ENCODE results near the gene MS4A15. TPM values are rescaled to one million over a fixed set of nuclear protein-coding genes. Genes with fewer than 3 reads are reported as not detected.
"Not testable (repeated sequence)": the region's sequence is repeated elsewhere in the genome, so short reads cannot be mapped to it uniquely, and the experiment has no call there.

The MS4A15 gene
- total RNA-seq, 1 donor from 2014 or later: not detected

DNA sequence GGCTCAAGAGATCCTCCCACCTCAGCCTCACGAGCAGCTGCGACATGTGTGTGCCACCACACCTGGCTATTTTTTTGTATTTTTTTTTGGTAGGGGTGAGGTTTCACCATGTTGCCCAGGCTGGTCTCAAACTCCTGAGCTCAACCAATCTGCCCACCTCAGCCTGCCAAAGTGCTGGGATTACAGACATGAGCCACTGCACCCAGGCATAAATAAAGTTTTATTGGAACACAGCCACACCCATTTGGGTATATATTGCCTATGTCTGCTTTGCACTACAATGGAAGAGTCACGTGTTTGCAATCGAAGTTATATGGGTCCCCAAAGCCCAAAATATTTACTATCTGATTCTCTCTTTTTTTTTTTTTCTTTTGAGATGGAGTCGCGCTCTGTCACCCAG is 1.8 kb upstream of the MS4A15 start:
- no peak for DNase-seq (ENCODE audit: low read depth)

DNA sequence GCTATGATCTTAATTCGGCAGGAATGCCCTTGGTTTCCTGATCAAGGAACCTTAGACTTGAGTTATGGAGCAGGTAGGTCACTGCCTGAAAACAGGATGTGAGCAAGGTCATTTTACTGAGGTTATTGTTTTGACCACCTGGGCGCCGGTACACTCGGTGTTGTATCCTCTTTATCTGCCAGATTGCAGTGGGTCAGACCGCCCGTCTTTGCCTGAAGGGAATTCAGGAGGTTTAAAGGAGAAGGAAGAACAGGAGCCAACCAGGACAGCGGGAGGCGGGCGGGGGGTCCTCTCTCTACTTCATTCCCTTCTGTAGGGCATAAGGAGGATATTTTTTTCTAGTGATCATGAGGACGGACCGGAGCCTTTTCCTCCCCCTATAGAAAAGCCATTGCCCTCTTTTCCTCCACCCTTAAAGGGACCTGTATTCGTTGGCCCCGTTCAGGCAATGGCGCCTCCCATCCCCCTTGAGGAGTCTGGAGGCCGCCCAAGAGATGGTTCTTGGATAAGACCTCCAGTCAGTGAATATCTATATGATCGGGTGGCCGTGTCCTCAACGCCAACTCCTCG is 649 bp downstream of the MS4A15 start:
- no peak for DNase-seq (ENCODE audit: low read depth)

DNA sequence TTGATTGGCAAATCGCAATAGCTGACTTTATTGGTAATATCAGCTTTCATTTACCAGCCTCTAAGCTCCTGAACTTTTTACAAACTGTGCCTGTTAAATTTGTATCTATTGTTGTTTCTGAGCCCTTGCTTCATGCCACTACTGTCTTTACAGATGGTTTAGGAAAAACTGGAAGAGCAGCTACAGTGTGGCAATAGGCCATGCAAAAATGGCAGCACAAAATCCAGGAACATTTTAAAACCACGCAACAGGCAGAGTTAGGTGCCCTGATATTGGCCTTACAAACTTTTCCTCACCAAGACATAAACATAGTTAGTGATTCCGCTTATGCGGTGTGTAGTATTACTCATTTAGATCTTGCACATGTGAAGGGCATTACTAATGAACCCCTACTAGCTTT is 2.0 kb downstream of the MS4A15 start:
- not testable (repeated sequence) for DNase-seq (ENCODE audit: low read depth)

DNA sequence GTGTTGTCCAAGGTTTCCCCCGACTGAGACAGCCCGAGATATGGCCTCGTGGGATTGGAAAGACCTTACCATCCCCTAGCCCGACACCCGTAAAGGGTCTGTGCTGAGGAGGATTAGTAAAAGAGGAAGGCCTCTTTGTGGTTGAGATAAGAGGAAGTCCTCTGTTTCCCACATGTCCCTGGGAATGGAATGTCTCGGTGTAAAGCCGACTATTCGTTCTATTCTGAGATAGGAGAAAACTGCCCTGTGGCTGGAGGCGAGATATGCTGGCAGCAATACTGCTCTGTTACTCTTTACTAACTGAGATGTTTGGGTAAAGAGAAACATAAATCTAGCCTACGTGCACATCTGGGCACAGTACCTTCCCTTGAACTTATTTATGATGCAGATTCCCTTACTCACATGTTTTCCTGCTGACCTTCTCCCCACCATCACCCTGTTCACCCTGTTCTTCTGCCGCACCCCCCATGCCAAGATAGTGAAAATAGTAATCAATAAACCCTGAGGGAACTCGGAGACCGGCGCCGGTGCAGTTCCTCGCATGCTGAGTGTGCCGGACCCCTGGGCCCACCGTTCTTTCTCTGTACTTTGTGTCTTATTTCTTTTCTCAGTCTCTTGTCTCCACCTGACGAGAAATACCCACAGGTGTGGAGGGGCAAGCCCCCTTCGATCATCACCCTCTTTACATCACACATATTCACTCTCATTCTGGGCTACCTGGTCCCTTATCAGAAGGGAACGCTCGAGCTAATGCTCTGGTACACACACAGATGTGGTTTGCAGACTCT is 3.0 kb downstream of the MS4A15 start:
- not testable (repeated sequence) for DNase-seq (ENCODE audit: low read depth)

DNA sequence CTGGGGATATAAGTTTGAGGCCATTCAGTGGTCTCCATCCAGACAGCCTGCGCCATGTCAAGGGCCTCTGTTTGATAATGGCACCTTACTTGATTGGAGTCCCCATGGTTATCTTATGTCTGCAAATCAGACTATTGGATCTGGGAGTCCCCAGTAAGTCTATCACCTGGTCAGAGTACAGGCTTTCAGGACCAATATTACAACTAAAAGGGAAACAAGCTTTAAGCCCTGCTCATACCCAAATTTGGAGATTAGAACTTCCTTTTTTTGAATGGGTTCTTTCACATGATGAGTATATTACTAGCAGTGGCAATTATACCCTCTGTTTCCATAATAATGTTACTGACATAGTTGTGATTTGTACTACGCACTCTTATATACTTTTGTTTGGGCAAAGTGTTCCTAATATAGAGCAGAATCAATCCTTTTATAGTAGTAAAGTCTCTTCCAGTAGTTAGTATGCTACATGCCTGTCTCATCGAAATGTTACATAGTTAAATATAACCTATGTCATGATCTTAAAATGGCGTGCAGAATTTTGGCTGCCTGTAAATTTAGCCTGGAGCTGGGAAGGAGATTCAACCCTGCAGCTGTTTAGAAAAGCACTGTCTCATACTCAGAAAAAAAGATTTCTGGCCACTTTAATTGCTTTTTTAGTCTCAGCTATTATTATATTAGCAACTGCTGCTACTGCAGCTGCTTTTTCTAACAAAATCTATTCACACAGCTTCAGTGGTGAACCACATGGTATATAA is 4.9 kb downstream of the MS4A15 start:
- DNase-seq (ENCODE audit: low read depth): no peak

DNA sequence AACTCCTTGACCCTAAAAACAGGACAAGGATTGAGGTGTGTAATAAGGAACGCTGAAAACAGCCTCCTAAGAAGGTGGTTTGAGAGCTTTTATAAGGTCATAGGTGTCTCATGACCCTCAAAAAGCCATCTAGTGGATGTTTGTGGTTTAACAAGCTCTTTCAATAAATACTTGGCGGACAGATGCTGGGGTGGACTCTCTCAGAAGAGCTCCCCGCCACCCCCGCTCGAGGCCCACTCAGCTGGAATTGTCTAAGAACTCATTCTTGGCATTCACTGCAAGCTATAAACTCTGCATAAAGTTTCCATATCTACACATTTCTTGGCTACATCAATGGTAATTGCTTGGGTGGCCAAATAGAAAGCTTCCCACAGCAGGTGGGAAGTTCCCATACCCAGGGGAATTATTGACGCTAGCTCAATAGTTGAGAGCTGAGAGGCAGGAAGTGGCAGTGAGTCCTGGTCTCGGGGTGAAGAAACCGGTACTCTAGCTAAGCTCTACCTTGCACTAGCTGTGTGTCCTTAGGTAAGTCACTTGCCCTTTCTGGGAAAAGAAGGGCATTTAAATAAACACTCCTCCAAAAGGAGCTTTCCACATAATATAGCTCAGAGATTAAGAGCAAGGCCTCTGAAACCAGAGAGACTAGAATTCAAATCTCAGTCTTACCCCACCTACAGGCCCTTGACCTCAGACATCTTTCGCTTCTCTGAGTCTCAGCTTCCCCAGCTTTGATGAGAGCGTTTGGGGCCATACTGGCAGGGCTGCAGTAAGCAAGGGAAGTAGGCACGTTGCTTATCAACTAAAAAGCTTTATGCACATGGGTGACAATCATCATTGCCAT is 6.4 kb downstream of the MS4A15 start:
- DNase-seq (ENCODE audit: low read depth): peak; percentile 7

DNA sequence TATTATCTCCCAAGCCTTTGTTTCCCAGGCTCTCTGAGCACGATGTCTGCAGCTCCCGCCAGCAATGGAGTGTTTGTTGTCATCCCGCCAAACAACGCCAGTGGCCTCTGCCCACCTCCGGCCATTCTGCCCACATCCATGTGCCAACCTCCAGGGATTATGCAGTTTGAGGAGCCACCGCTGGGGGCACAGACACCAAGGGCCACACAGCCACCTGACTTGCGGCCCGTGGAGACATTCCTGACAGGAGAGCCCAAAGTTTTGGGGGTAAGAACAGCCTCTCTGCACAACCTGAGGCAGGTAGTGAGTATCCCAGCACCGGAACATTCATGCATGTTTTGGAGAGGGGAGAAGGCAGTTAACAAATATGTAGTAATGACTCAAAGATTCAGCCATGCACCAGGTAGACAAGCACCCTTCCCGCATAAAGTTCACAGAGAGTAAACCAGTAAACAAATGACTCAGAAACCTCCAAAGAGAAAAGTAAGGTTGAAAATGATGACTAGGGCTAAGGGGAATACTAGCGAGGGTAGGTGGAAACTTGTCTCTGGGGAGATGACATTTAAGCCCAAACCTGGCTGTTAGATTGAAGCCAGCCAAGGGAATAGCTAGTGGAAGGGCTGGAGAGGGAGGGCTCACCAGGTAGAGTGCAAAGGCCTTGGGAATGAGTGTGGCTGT is 7.2 kb downstream of the MS4A15 start:
- DNase-seq (ENCODE audit: low read depth): no peak

DNA sequence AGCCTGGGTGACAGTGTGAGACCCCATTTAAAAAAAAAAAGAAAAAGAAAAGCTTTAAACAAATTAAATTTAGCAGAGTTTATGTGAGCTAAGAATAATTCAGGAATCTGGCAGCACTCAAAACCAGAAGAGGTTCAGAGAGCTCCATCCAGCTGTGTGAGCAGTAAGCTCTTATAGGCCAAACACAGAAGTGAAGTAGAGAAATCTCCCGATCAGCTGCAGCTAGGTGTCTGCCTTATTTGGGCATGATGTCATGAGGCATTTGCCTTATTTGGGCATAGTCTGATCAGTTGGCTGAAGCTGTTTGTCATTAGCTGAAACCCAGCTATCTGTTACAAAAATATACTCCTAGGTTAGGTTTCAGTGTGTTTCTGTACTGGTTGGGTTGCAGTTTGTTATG is 8.2 kb downstream of the MS4A15 start:
- DNase-seq (ENCODE audit: low read depth): no peak

DNA sequence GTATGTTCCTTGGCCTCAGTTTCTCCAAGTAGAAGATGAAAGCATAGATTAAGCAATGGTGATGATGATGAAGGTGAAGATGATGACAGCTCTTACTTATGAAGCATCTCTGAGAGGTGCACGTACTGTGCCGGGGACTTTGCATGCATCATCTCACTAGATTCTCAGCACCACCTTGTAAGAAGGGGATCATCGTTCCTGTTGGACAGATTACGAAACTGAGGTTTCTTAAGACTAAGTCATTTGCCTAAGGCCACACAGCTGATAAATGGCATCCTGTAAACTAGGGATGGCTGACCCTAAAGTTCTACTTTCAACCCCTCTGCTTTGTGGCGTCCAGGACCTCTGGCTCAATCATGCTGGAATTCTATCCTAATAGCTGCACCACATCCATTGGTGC is 8.7 kb downstream of the MS4A15 start:
- DNase-seq (ENCODE audit: low read depth): no peak

DNA sequence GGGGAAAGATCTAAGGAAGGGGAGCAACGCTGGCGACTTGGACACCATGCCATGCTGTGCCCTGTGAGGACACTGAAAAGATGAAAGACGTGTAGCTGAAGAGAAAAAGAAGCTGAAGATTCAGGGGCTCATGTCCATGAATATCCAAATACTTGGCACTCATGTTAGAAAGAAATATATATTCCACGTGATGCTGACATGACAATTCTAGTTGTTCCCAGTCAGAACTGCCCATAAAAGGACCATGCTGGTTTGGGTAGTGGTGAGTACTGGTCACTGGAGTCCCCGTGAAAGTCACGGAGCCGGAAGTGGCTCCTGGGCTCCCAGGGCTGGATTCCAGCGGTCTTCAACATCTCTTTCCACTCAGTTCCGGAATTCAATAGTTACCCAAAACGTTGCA is 9.9 kb downstream of the MS4A15 start:
- no peak for DNase-seq (ENCODE audit: low read depth)

DNA sequence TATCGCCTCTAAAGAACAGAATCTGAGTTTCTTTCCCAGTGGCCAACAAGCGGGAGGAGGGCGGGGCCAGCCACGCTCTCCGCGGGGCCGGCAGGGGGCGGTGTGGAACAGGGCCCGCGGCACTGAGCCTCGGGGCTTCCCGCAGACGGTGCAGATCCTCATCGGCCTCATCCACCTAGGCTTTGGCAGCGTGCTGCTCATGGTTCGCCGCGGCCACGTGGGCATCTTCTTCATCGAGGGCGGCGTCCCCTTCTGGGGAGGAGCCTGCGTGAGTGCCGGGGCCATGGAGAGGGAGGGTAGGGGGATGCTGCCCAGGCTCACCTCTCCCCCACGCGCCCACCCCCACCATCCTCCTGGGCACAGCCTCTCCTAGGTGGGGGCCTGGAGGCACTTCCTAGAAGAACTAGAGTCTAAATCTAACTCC is 10.7 kb downstream of the MS4A15 start:
- no peak for DNase-seq (ENCODE audit: low read depth)

DNA sequence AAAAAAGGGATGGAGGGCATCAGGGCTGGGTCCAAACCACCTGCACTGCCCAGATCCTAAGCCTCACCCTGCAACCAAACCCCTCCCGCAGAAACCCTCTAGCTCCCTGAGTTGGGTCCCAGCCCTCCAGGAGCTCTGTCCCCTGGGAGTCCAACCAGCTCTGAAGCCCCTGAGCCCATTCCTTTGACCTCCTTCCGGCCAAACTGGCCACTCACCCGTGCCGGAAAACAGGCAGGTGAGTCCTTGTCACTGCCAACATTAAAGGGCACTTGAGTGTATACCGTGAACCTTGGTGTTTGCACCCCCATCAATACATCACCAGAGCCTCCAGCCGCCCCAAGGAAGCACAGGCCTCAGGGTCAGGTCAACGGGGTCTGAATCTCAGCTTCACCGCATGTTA is 11.5 kb downstream of the MS4A15 start:
- no peak for DNase-seq (ENCODE audit: low read depth)

DNA sequence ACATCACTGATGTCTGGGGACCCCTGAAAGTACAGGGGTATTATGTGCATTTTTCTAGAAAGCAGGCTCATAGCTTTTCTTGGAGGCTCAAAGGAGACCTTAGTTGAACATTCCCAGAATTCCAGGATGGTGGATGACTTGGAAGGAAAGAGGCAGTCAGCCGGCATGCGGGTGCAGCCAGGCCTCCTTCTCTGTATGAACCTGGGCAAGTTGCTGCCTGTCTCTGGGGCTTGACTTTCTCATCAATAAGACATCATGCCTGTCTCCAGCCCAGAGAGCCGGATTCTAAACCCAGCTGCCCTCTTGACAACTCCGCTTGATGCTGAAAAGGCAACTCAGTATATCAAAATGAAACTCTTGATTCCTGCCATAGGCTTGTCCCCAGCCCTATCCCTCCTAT is 12.6 kb downstream of the MS4A15 start:
- no peak for DNase-seq (ENCODE audit: low read depth)

DNA sequence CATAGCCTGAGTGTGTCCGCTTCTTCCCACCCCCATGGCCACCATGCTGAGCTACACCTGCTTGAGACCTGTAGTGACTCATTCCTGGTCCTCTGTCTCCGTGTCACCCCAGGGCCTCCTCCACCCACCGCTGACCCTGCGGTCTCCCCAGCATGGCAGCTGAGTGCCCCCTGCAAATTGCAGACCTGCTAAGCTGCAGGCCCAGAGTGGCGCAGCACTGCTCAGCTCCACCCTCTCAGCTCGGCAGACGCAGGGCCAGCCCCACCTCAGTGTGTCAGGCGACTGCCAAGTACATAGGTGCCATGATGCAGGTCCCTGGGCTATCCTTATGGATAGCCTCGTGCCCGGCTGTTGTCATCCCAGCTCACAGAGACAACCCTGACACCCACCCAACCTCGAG is 13.1 kb downstream of the MS4A15 start:
- no peak for DNase-seq (ENCODE audit: low read depth)

DNA sequence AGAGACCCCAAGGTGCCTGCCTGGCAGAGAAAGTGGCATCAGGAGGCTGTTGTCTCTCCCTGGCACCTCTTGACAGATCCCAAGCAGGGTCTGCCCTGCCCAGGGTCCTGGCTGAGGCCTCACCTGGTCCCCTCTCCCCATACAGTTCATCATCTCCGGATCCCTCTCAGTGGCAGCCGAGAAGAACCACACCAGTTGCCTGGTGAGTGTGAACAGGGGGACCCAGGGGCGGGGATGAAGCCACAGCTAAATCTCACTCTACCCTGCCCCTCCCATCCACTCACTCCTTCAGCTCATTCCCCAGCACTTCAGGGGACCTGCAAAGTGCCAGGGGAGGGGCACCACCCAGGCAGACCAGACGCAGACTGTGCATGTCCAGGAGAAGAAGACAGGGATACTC is 14.5 kb downstream of the MS4A15 start:
- DNase-seq (ENCODE audit: low read depth): no peak

DNA sequence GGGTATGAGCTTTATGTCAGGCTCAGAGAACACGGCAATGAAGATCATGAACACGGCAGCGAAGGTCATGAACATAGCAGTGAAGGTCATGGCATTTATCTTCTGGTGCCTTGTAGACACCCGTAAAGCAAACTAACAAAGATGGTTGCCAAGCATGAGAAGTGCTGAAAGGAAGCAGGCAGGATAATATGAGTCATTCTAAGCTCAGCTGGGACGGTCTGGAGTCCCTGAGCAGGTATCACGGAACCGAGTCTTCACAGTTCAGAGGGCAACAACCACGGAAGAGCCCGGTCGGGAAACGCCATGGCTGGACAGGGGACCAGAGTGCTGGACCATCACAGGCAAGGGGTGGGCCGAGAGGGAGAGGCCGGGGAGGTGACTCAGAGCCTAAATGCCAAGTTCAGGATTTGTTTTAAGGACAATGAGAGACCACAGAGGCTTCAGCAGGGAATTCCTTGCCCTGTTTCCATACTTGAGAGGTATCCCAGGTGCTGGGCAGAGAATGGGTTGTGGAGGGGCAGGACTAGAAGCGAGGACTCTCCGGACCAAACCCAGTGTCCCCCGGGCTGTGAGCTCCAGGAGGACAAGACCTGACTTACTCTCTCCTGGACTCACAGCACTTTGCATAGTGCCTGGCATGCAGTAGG is 15.3 kb downstream of the MS4A15 start:
- DNase-seq (ENCODE audit: low read depth): no peak

DNA sequence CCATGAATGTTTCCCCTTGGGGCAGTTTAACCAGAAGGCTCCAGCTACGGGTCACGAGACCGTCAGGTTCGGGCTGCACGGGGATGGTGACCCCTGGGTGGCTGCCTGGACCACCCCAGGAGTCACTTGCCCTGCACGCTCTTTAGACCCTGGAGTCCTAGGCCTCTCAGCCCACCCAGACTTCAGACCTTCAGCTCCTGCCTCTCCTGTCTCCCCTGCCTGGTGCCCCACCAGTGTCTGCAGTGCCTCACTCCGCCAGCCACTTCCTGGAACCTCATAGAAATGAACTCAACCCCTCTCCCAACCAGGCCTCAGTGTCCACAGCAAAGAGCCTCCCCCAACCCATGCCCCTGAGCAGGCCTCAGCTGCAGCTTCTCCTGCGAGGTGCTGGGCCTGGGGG is 16.0 kb downstream of the MS4A15 start:
- no peak for DNase-seq (ENCODE audit: low read depth)

DNA sequence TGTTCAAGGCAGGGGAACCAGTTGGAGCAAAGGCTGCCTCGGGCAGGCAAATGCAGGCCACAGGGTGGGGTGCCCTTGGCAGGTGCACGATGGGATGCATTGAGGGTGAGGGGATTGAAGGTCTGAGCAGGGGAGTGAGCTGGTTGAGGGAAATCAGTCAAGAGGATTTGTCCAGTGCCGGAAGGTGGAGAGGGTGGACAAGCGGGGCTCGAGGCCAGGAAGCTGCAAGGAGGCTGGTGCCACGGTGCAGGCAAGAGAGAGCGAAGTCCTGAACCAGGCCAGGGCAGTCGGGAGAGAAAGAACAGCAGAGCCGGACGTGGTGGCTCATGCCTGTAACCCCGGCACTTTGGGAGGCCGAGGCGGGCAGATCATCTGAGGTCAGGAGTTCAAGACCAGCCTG is 18.1 kb downstream of the MS4A15 start:
- DNase-seq (ENCODE audit: low read depth): no peak

DNA sequence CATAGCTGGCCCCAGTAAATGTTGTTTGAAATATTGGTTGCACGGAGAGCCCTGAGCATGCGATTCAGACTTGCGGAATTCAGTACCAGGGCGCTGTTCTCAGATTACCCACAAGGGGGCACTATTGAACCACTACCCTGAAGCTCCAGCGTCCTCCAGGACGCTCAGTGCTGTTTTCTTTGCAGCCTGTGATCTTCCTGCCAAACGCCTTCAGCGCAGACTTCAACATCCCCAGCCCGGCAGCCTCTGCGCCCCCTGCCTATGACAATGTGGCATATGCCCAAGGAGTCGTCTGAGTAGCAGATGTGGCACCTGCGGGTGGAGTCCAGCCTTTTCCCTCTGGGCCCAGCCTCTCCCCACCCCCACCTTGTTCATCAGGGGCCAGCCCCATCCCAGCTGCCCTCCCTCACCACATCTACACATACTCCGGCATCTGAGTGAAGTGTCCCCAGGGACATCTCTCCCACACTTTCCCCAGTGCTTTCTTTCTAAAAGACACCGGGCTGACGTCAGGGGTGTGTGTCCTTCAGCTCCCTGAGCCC is 18.8 kb downstream of the MS4A15 start:
- peak; percentile 85 for DNase-seq (ENCODE audit: low read depth)

DNA sequence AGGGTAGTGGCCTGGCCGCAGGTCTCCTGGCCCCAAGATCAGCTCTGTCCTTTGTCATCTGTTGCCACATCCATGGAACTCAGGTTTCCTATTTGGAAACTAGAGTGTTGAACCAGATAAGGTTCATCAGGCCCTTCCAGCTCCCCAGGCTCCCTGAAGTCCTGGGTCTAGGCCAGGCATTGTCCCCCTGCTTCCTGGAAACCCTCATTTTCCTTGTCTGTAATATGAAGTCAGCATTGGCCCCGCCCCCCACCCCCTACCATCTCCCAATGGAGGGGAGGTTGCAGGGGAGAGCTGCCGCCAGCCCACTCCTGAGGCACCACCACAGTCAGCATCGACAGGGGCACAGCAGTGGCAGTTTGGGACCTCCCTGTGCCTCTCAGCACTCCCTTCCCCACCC is 19.5 kb downstream of the MS4A15 start:
- no peak for DNase-seq (ENCODE audit: low read depth)

DNA sequence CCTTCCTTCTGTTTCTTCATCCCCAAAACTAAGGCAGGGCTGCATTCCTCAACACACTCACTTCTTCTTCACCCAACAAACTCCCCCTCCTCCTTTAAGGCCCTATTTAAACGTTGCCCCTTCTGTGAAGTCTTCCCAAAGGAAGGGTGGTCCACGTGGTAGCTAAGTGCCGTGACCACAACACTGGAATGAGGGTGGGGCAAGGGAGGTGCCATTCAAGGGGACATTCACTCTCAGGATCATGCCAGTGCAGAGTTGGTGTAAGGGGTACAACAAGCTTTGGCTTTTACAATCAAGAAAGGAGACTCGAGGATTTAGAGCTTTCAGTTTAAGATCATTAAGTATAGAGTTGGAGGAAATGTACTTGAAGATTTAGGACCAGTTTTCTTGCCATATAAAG is 20.4 kb downstream of the MS4A15 start:
- DNase-seq (ENCODE audit: low read depth): no peak

Data from renal cortical epithelial cell (primary cell).